Measurements from ENCODE around the gene HEXIM1.

DNA sequence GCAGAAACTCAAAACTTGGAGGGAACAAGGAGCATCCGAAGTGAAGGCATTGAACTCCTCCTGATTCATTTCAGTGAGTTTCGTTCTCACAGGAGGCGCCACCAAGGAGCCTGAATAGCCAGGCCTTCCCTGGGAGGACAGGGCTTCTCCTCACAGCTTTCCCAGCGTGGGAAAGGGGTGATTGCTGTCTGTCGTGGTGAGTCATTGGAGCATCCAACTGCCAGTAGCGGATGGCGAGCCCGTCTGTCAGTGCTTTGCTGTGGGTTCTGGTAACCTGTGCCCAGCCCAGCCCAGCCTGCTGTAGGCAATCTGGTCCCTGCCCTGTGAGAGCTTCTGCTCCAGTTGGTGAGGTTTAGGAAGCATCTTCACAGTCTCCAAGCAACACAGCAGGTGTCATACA, 44.2 kb upstream of the HEXIM1 start:
- TF ChIP-seq, protein P1, sequence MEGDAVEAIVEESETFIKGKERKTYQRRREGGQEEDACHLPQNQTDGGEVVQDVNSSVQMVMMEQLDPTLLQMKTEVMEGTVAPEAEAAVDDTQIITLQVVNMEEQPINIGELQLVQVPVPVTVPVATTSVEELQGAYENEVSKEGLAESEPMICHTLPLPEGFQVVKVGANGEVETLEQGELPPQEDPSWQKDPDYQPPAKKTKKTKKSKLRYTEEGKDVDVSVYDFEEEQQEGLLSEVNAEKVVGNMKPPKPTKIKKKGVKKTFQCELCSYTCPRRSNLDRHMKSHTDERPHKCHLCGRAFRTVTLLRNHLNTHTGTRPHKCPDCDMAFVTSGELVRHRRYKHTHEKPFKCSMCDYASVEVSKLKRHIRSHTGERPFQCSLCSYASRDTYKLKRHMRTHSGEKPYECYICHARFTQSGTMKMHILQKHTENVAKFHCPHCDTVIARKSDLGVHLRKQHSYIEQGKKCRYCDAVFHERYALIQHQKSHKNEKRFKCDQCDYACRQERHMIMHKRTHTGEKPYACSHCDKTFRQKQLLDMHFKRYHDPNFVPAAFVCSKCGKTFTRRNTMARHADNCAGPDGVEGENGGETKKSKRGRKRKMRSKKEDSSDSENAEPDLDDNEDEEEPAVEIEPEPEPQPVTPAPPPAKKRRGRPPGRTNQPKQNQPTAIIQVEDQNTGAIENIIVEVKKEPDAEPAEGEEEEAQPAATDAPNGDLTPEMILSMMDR (IDR thresholded peaks at IDR 0.05 in 4 of 5, conservative IDR thresholded peaks at IDR 0.05 in 1 of 5) = no peak
- TF ChIP-seq POLR2A (IDR thresholded peaks at IDR 0.05) = no peak

All from gastrocnemius medialis (tissue), 4 donors.